ENCODE measurements around the gene KCNK7. TPM values are rescaled to one million over a fixed set of nuclear protein-coding genes. Genes with fewer than 3 reads are reported as not detected.

The KCNK7 gene
- total and polyA plus RNA-seq, 12 donors, result 0.22 to 1.5 (median 0.36) TPM; not detected in 2

GRCh38 chr11:65557280-65558001 lies 38.2 kb downstream of the KCNK7 start:
- H3K9me3 ChIP-seq, result no peaks in the 10 kb centered on the region
- 2 to 3% methylated on average over 29 to 47 of the region's 47 CpGs for WGBS, 2 donors
- peak in 2 of 8 donors; percentile 1 to 11 for ATAC-seq
- intact Hi-C loops (cut with DNase I), result loop anchor here in 2 of 10 donors (1.0 kb wide), 1 partner anchor 17 kb away; no protein-coding TSS in a partner anchor
- no peak for TF ChIP-seq CTCF (IDR thresholded peaks at IDR 0.05)
- peak in 1 of 2 donors; percentile 43 for DNase-seq
- H3K36me3 ChIP-seq, result peaks cover 0 to 17% (median 0%) of the 10 kb centered on the region in 9 donors
- H3K27me3 ChIP-seq, result peaks cover 0 to 9% (median 0%) of the 10 kb centered on the region in 7 donors
- H3K4me3 ChIP-seq, result peak overlapping the region; percentile 35 to 76 (median 64)
- H3K27ac ChIP-seq, result peak overlapping the region; percentile 84 to 99 (median 94)
- H3K4me1 ChIP-seq, result peaks cover 38 to 79% (median 57%) of the 10 kb centered on the region in 9 donors

DNA sequence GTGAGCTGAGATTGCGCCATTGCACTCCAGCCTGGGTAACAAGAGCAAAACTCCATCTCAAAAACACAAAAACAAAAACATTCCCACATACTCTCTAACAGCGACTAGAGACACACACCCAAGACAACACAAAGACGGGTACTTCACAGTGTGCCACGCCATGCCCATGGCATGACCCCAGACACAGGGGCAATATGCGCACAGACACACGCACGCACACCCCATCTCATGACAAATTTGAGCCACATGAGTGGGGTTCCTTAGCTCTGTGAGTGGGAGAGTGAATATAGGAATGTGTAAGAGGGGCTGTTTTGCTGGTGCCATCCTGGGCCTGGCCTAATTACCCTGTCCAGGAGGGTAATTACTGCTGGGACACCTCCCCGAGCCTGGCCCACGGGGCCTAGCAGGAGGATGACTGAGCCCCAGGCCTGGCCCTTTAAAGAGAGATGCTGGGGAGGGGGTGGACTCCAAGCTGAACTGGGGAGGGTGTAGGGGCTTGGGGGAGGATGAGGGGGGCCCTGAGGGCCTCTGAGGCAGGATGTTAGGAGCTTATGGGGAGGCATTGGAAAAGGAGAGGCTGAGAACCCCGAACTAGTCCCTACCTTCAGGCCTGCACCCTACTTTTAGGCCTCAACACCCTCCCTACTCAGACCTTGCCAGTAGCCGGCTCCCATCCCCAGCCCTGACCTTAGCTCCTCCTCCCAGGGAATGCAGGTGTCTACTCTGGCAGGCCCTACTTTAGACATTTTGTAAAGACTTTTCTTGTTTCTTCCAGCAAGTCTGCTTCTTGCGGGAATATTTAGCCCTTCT lies 38.9 kb downstream of the KCNK7 start:
- H3K9me3 ChIP-seq, result no peaks in the 10 kb centered on the region
- WGBS, 2 donors, result 80 to 83% methylated on average over 12 of the region's 12 CpGs
- ATAC-seq (no peak), DNase-seq (no peak)
- intact Hi-C loops (cut with DNase I), result no loop called here
- H3K27ac ChIP-seq, result peak overlapping the region; percentile 84 to 99 (median 94)
- H3K4me3 ChIP-seq, result peak overlapping the region in 9 of 10 donors; percentile 56 to 76 (median 66)
- peaks cover 38 to 85% (median 57%) of the 10 kb centered on the region in 9 donors for H3K4me1 ChIP-seq
- no peak for TF ChIP-seq CTCF (IDR thresholded peaks at IDR 0.05)
- H3K36me3 ChIP-seq, result peaks cover 0 to 25% (median 0%) of the 10 kb centered on the region in 9 donors
- H3K27me3 ChIP-seq, result peaks cover 0 to 9% (median 0%) of the 10 kb centered on the region in 7 donors

- peaks cover 0 to 9% (median 0%) of the 10 kb centered on the region in 7 donors for H3K27me3 ChIP-seq
- intact Hi-C loops (cut with DNase I), result no loop called here
- DNase-seq (peak; percentile 62 to 67), ATAC-seq (peak in 6 of 8 donors; percentile 8 to 49 (median 37))
- peak overlapping the region in 9 of 10 donors; percentile 48 to 99 (median 88) for H3K27ac ChIP-seq
- H3K4me1 ChIP-seq, result peaks cover 38 to 77% (median 53%) of the 10 kb centered on the region in 9 donors
- H3K9me3 ChIP-seq, result no peaks in the 10 kb centered on the region
- 30 to 54% methylated on average over 6 of the region's 6 CpGs for WGBS, 2 donors
- H3K36me3 ChIP-seq, result peaks cover 0 to 34% (median 5%) of the 10 kb centered on the region in 9 donors
- no peak for TF ChIP-seq CTCF (IDR thresholded peaks at IDR 0.05)
- peak overlapping the region in 1 of 10 donors; percentile 62 for H3K4me3 ChIP-seq
These were observed 39.8 kb downstream of the KCNK7 start for GRCh38 chr11:65555693-65556231.
